GM21576 (cell line): ENCODE results near the gene RNF223.
"Not testable (repeated sequence)": the region's sequence is repeated elsewhere in the genome, so short reads cannot be mapped to it uniquely, and the experiment has no call there.

Source experiments
- ATAC-seq: cut with Tn5 transposase; IDR thresholded peaks from one replicate; pipeline ENCODE4 v1.9.1; 2021; ENCODE audit warnings: mild to moderate bottlenecking, moderate library complexity; ENCODE audit not compliant: unreplicated experiment

The RNF223 gene

GRCh38 chr1:1074631-1075147 lies 583 bp upstream of the RNF223 start:
- no peak for ATAC-seq

- no peak for ATAC-seq
Measured at GRCh38 chr1:1072849-1073742, 1.0 kb downstream of the RNF223 start.

- no peak for ATAC-seq
Measured at GRCh38 chr1:1072299-1072848, 1.7 kb downstream of the RNF223 start.

DNA sequence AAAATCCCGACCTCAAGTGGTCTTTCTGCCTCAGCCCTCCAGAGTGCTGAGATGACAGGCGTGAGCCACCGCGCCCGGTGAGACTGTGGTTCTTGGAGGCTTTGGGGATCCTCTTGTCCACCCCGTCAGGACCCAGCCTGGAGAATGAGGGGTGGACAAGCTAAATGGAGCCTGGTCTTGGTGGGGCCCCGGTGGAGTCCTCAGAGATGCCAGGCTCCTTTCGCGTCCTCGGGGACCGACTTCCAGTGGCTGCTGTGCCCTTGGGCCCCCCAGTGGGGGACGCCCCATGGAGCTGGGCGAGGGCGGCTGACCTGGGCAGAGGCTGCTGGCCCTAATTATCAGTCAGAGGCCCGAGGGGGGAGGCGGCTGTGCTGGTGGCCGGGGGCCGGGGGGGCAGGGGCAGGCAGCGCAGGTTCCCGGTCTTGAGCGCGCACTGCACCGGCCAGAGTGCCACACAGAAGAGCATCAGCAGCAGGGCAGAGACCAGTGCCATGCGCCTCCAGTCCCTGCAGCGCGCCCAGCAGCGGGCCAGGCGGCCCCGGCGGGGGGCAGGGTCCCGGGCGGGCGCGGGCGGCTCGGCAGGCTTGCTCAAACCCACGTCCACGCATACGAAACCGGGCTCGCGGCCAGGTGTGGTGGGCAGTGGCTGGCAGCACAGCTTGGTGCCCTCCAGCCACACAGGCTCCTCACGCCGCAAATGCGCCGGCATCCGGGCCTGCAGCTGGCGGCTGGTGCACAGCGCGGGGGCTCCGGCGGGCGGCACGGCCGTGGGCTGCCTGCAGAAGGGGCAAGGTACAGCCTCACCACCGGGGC lies 2.4 kb downstream of the RNF223 start:
- no peak for ATAC-seq

DNA sequence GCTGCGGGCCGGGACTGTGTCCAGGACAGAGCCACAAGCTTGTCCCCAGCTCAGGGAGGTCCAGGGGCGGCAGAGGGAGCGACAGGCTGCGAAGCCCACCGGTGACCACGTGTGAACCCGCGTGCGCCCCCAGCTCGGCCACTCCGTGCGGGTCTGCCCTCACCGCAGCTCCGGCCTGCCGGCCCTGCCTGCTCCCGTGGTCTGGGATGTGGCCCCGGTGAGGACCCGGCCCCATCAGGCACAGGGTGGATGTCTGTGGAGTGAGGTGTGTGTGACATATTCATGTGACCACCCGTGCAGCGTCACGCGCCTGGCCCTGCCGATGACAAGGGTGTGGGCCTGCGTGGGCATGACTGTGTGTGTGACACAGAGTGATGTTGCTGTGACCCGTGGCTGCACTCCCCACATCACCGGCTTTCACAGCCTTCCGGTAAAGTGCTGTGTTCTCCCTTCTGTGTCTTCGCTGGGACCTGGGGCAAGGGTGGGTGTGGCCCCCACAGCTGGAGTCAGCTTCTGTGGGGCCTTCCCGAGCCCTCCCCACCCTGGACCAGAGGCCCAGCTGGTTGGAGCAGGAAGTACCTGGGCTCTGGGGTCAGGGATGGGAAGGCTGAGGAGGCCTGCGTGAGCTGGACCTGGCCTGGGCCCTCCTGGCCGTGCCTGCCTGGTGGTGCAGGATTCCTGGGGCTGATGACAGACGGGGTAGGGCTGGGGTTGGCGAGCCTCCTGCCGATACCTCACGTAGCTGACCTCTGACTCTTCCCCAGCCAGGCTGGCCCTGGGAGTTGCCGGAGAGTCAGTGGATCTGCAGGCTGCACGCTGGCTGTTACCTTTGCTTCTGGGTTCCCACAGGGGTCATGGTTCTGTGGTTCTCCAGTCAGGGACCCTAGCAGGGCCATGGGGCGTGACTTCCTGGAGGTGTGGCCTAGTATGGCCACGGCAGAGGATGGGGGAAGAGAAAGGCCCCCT lies 4.1 kb downstream of the RNF223 start:
- no peak for ATAC-seq

DNA sequence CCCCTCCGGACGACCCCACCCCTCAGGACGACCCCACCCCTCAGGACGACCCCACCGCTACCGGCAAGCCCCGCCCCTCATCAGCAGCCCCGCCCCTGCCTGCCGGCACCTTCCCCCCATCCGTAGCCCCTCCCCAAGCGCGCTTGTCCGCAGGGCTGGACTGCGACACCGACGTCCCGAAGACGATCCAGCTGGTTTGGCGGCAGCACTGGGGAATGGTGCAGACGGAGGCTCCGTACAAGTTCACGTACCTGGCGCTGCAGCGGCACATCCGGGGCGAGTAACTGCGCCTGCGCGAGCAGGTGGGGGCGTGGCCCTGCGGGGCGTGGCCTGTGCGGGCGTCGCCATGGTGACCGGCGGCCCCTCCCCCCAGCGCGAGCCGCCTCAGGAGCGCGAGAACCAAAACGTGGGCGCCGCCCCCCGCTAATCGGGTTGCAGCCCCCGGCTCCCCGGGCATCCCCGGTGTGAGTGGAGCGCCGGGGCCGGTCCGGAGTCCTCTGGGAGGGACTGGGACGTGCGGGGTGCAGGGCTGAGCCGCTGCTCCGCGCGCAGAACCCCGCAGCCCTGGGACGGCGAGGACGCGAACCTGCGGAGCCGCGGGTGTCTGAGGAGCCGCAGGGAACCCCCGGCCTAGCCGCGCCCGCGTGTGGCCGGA lies 4.9 kb downstream of the RNF223 start:
- peak; percentile 38 for ATAC-seq

DNA sequence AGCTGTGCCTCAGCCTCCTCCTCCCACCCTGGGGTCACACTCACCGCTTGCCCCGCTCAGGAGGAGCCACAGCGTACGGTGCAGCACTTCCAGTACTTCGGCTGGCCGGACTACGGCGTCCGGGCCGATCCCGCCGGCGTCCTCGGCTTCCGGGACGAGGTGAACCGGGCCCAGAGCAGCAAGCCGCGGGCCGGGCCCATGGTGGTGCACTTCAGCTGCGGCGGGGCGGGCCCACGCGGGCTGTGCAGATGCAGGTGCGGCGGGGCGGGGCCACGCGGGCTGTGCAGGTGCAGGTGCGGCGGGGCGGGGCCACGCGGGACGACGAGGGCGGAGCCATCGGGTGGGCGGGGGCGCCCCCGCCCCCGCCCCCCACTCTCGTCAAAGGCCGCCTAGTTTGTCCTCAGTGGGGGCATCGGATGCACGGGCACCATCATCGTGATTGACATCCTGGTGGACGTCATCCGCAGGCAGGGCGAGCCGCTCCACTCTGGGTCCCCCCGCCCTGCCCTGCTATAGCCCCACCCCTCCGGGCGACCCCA lies 5.5 kb downstream of the RNF223 start:
- no peak for ATAC-seq

DNA sequence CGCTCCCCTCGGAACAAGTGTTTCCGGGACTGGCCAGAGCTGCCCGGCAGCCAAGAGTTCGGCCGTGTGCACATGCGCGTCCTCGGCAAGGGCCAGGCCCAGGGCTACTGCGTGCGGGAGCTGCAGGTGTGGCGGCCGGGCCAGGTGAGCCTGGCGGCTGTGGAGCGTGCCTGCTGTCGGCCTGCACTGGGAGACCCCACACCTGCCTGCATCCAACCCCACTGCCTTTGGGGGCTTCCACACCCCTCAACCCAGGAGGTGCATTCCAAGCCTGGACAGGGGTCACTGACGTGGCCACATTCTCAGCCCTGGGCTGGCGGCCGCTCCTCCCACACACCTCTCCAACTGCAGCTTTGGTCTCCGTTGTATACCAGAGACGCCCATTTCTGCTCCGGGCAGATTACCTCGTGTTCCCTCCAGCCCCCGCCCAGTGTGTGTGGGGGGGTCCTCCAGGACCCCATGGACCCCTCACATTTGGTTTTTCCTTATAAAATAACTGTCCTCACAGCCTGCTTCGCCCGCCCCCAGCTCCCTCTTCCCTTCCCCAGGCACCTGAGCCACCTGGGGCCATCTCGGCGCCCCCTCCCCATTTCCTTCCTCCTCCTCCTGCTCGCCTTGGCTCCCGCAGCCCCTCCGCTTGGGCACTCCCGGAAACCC lies 6.1 kb downstream of the RNF223 start:
- ATAC-seq: no peak

GRCh38 chr1:1067284-1067859 lies 6.7 kb downstream of the RNF223 start:
- no peak for ATAC-seq

DNA sequence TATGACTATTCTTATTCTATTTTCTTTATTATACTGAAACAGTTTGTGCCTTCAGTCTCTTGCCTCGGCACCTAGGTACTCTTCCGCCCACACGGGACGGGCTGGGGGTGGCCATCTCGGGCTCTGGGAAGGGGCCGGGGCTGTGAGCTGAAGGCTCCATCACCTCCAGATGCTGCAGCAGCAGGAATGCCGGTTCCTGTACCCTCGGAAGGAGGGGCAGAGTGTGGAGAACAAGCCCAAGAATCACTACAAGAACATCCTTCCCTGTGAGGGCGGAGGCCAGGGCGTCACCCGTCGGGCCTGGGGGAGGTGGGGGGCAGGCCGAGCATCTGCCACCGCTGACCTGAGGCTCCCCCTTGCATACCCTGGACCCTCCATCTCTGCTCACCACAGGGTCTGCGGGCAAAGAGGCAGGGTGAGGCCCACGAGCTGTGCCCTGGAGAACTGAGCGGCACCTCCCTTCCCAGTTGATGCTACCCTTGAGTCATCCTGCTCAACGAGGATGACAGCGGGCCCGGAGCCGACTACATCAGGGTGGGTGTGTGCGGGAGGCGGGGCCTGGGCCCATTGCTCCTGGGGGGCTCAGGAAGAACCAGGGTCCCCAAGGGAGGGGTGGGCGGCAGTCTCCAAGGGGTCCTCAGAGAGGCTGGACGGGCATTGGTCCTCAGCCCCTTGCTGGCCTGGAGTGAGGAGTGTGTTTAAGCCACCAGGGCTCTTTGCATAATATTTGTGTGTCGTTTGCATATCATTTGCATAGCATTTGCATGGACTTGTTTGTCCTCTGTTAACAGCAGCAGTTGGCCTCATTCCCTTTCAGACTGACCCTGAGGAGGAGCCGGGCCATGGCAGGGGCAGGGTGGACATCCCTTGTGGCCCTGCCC lies 7.5 kb downstream of the RNF223 start:
- ATAC-seq: no peak

- not testable (repeated sequence) for ATAC-seq
Measured at GRCh38 chr1:1065940-1066304, 8.2 kb downstream of the RNF223 start.

DNA sequence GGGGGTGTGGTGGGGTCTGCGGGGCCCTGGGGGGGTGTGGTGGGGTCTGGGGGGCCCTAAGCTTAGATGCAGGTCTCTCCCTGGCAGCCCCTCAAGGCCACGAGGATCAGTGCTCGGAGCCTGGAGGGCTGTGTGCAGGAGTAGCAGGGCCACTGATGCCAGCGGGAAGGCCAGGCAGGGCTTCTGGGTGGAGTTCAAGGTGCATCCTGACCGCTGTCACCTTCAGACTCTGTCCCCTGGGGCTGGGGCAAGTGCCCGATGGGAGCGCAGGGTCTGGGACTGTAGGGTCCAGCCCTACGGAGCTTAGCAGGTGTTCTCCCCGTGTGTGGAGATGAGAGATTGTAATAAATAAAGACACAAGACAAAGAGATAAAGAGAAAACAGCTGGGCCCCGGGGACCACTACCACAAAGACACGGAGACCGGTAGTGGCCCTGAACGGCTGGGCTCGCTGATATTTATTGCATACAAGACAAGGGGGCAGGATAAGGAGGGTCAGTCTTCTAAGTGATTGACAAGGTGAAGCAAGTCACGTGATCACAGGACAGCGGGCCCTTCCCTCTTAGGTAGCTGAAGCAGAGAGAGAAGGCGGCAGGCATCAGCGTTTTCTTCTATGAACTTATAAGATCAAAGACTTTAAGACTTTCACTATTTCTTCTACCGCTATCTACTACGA lies 8.7 kb downstream of the RNF223 start:
- no peak for ATAC-seq

DNA sequence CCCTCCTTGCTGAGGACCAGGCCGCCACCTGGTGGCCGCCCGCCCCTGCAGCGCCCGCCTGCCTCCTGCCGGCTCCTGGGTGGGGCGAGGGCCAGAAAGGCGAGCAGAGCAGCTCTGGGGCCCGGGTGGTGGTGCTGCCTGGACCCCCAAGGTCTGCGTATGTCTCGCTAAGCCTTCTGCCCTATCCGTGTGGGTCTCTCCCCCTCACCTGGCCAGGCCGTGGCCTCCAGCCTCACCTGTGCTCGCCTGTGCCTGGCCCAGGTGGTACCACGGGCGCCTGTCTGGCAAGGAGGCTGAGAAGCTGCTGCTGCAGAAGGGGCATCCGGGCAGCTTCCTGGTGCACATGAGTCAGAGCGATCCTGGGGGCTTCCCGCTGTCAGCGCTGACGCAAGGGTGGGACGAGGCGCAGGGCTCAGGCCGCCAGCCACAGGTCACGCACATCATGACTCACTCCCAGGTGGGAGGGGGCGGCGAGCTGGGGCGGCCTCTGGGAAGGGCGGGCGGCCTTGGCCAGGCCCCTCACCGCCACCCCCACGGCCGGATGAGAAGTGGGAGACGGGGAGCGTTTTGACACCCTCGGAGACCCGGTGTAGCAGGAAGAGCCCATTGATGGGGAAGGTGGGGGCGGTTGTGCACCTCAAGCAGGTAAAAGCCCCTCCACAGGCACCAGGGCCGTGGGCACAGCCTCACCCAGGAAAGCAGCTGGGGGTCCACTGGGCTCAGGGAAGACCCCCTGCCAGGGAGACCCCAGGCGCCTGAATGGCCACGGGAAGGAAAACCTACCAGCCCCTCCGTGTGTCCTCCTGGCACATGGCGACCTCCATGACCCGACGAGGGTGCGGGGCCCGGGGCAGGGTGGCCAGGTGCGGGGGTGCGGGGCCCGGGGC lies 9.9 kb downstream of the RNF223 start:
- ATAC-seq: peak; percentile 51

DNA sequence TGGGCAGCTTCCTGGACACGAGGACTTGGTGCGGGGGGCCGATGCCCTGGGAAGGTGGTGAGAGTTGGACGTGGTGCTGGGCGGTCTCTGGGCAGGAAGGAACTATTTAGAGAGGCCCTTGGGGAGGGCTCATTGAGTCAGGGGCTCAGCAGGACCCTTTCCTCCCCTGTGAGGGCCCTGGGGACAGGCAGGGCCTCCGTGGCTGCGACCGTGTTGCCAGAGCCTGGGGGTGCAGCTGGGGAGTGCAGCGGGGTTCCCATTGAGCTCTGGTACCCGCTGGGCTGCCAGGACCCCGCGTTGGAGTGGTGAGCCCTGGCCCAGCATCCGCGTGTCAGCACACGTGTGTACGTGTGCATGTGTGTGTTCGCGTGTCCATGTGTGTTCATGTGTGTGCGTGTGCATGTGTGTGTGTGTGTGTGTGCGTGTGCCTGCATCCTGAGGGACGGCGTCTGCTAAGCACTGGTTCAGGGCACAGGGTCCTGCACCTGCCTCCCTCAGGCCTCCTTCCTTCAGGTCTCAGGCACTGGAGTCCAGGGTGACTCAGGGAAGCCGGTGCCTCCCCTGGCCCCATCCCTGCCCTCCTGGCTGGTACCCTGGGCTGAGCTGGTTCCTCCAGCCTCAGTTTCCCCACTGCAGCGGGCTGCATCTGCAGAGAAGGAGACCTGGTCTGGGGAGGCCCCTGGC lies 10.7 kb downstream of the RNF223 start:
- ATAC-seq: no peak

- ATAC-seq: no peak
Measured at GRCh38 chr1:1062348-1063163, 11.6 kb downstream of the RNF223 start.
